ENCODE results near the gene TRIM23.
"Not testable (repeated sequence)": the region's sequence is repeated elsewhere in the genome, so short reads cannot be mapped to it uniquely, and the experiment has no call there.

The TRIM23 gene

DNA sequence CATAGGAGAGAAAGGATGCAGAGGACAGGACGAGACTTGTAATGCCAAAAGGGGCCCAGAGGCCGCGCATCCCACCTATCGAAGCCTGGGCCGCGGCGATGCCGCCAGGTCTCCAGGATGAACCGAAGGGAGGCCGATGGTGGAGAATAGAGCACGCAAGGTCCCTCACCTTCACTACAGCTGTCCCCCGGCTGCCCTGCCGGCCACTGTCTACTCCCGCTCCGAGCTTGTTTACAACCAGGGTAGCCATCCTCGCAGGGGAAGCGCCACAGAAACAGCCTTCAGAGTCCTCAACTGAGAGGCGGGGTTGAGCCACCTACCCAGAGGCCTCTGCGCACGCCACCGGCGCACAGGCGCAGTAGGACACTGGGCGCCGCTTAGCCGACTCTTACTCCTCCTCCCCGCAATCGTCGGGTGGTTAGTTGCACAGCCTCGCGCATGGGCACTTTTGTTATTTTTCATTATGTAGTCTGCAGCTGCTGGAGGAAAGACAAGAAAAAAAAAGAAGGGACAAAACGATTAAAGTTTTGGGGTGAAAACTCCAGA lies at the start of gene TRIM23:
Gene TRIM23, minus strand, starts transcription at position 309 of the 546 bp plus-strand sequence. Its CDS starts 59 bp downstream, at position 250.
- DNase-seq, result peak; percentile 94

DNA sequence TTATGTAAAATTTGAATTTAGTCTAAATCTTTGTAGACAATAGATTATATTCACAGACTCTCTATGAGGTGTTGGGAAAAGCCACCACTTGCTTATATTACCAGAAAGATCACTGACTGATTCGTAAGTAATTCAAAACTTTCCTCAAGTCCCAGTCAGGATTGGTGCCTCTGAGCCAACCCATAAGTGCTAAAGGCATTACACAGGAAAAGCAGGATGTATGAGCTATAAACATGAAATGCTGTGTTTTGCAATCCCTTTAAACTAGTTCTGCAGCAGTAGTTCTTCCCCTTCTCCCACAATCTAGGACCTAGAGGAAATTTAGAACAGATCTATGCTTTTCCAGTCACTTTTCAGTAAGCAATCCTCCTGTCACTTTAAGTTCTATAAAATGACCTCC lies 48.7 kb upstream of the TRIM23 start:
- no peak for DNase-seq

DNA sequence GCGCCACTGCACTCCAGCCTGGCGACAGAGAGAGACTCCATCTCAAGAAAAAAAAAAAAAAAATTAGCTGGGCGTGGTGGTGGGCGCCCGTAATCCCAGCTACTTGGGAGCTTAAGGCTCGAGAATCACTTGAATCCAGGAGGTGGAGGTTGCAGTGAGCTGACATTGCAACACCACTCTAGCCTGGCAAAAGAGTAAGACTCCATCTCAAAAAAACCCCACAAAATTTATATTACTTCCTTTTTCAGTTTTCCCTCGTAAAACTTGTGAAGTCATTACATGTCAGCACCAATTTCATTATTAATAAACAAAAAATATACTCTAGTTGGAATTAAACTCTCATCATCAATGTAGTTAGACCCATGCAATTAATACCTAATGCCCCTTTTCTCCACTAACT lies 44.6 kb upstream of the TRIM23 start:
- no peak for DNase-seq

DNA sequence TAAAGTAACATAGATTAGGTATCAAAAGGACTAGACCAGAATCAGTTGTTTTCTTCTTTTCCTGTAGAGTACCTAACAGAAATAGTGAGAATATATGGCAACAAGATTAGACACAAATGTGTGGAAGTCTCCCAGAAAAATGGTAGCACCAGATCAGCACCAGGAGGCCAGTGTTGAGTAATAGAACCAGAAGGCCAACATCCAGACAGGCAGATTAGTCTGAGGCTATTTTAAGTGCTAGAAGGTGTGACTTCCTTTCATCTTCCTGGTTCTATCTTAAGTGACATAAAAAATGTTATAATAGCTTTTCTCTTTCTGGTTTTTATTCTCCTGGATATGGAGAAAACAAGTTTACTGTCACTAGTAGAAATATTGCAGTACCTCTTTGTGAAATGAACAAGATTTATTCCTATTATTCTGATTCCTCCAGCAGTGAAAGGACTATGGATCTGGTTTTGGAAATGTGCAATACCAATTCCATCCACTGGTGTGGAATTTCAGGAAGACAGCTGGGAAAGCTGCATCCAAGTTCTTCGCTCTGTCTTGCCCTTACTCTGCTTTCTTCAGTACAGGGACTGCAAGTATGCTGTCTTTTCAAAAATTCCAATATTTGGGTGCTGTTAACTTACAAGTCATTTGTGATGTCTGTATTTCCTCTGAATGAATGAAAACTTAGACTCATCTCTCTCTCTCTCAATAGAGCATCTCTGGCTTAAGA lies 39.8 kb upstream of the TRIM23 start:
- no peak for DNase-seq

DNA sequence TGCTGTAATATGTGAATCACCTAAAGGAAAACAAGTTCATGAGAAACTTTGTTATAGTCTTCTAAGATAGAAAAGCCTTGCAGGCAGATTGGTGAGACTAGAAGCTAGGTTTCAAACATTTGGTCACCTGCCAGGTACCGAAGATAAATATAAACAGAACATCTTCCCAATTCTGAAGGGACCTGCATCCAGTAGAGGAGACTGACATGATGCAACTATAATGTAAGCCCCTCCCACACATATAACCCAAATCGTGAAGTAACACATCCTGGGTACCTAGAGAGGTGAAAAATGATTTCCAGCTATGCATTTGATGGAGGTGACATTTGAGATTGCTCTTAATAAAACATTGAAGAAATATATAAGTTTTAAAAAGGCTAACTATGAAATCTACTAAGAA lies 30.6 kb upstream of the TRIM23 start:
- no peak for DNase-seq

DNA sequence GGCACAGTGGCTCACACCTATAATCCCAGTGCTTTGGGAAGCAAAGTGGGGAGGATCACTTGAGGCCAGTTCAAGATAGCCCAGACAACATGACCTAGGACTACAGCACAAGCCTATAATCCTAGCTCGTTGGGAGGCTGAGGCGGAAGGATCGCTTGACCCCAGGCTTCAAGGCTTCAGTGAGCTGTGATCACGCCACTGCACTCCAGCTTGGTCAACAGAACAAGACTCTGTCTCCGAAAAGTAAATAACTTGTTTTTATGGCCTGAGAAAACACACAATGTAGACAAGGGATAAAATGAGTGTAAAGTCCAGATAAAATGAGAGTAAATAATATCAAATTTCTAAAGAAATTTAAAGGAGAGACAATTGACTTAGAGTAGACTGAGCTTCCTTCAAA lies 27.0 kb upstream of the TRIM23 start:
- DNase-seq, result no peak

DNA sequence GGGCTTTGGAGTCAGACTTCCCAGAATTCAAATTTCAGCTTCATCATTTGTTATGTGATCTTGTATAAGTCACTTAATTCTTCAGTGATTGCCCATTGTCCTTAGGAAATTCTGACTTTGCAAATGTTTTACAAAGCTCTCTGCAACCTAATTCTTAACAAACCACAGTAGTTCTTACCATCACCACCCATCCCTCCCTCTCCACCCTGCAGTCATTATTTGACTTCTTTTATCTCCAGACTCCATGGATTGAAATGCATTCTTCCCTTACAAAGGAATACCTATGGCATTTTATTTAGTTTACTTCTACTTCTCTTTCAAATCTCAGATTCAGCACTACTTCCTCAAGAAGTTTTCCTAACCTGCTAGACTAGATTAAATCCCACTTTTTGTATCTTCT lies 23.8 kb upstream of the TRIM23 start:
- no peak for DNase-seq

DNA sequence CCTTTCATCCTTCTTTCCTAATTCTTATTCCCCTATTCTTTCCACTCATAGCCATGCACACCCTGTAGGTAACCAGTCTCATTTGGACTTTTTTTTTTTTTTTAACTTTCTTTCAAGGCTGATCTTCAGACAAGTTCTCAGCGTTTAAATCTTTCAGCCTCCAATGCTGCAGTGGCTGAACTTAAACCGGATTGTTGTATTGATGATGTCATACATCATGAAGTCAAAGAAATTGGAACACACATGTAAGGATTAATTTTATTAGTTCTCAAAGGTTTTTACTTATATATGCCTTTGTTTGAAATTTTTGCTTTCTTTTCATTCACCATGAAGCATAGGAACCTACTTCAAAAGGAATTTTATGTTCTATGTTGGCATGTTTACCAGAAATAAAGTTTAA lies 22.8 kb upstream of the TRIM23 start:
- DNase-seq, result no peak

DNA sequence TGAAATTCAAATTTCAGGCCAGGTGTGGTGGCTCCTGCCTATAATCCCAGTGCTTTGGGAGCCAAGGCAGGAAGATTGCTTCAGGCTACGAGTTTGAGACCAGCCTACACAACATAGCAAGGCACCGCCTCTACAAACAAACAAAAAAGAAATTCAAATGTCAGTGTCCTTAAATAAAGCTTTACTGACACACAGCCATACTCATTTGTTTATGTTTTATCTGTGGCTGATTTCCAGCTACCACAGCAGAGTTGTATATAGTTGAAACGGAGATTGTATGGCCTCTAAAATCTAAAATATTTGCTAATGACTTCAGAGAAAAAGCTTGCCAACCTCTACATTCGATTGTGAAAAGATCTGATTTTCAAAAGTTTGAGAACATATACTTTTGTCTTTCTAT lies 16.1 kb upstream of the TRIM23 start:
- no peak for DNase-seq

DNA sequence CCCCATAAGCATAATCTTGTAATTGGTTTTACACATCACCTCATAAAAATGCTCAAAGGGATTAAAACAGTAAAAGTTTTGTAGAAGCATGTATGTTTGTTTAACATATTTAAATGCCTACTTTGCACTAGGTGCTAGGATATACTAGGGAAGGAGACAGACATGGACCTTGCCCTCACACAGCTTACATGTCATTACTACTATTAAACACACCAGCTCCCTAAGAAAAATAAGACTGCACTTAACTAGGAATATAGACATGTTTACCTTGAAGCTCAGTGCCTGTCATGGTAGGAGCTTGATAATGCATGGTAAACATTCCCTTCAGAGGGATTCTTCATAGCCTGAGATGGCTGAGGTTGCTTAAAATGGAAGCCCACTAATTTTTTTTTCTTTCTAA lies 6.8 kb upstream of the TRIM23 start:
- no peak for DNase-seq

DNA sequence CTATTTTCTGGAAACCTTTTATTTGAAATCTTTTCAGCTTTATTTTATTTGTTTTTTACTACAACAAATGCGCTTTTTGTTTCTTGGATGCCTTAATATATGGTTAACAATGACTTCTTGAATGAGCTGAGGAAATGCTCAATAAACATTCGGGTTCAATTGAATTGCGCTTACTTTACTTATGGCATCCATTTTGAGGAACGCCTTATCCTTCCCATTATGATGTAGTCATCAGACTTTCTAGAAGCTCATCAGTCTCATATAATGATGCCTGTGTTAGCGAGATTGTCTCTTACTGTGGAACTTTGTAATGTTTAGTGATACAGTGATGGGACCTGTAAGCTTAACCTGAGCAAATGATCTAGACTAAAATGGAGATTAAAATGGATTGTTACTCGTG lies 1.6 kb upstream of the TRIM23 start:
- DNase-seq, result no peak

DNA sequence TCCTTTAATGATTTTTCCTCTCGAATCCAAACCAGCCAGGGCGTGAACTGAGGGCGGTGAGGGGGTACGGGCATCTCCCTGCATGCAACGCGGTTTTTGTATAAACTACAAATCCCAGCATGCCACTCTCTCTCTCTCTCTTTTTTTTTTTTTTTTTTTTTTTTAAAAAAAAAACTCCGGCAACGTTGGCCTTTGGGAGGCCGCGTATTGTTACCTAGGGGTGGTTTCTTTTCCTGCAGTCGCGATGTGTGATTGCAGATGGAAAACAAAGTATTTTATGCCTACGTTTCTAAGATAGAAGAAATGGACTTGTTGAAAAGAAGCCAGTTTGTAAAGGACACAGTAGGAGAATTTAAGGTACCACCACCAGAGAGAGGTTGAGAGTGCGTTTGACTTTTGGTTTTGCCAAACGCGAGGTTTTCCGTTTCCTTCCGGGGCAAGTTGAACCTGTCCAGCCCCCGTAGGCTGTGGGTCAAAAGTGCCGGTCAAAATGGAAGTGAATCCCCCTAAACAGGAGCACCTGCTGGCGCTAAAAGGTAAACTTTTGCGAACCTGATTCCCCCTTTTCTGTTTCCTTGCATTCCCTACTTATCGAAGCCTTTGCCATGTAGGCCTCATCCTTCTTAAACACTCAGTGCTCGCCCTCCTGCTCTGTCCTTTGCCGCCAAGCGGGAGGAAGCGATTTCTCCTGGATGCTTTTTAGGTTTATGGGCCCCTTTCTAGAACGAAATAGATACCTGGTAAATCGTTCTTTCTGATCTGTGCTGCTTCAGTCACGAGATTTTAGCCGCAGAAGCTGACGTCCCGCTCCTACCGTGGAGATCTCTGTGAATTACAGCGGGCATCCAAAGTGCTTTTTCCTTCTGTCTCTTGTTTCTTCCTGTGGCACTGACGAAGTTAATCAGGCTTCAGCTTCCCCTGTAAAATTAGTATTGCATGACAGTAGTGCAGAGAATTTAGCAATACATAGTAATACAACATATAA lies 730 bp upstream of the TRIM23 start, which contains the start of the genes SHLD3 and TRAPPC13:
Gene SHLD3, plus strand, starts transcription at position 457 of the 985 bp plus-strand sequence. CDS start 4,561 bp downstream, outside the sequence.
Gene TRAPPC13, plus strand, starts transcription at position 457 of the 985 bp plus-strand sequence. Its CDS starts 34 bp downstream, at position 491.
- DNase-seq, result peak; percentile 94

DNA sequence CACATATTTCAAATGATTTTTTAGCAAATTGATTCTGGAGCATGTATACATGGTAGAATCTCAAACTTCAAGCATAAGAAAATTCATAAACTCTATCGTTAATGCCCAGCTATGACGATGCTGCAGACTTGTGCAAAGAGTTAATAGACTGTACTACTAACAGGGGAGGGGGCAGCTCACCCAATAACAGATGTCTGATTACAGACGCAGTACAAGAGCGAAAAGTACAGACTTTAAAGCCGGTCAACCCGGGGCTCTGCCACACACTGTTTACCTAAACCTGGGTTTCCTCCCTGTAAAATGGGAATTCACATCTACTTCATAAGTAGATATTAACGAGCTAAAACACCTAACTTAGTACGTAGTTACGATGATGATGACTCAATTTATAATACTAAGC lies 651 bp downstream of the TRIM23 start:
- no peak for DNase-seq

DNA sequence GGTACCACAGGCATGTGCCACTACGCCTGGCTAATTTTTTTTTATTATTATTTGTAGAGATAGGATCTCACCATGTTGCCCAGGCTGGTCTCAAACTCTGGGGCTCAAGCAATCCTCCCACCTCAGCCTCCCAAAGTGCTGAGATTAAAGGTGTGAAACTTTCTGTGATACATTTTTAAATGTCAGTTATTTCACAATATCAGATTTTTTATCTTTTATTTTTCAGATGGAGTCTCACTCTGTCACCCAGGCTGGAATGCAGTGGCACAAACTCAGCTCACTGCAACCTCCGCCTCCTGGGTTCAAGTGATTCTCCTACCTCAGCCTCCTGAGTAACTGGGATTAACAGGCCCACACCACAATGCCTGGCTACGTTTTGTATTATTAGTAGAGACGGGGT lies 2.2 kb downstream of the TRIM23 start:
- DNase-seq, result not testable (repeated sequence)

DNA sequence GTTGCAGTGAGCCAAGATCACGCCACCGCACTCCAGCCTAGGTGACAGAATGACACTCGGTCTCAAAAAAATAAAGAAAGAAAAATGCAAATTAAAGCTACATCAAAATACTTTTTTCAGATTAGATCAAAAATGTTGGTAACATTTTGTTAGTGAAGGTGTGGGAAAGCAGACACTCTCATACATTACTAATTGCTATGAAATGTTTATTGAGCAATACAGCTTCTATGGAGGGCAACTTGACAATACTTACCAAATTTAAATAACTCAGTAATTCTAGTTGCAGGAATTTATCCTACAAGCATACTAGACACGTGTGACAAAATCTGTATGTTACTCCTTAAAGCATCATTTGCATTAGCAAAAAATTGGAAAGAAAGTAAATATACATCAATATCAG lies 4.1 kb downstream of the TRIM23 start:
- DNase-seq, result no peak

DNA sequence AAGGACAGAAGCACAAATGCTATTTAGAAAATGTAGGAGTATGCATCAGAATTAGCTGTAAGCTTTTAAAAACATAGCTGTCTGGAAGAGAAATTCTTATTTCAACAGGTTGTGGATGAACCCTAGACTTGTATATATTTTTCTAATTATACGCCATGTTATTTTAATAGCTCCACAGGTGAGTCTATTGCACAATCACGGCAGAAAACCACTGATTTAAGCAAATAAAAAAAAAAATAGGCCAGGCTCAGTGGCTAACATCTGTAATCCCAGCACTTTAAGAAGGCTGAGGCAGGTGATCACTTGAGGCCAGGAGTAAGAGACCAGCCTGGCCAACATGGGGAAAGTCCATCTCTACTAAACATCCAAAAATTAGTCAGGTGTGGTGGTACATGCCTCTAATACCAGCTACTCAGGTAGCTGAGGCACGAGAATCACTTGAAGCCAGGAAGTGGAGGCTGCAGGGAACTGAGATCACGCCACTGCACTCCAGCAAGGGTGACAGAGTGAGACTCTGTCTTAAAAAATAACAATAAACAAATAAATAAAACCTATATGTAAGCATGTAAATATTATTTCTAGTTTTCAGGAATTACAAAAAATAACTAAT lies 11.7 kb downstream of the TRIM23 start:
- DNase-seq, result no peak

DNA sequence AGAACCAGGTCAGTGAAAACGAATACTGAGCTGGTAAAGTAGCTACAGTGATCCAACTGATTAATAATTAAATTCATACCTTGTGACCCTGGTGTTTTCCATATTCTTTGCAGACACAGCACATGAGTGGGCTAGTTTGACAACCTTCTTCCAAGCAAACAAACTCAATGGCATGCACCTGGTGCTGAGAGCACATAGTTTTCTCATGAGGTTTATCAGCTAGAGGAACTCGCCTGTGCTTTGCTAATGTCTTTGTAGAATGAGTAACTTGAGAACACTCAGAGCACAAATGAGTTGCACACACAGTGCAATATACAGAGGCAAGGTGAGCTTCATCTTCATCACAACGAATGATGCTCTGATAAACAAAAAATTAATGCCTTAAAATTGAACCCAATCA lies 12.6 kb downstream of the TRIM23 start:
- no peak for DNase-seq

DNA sequence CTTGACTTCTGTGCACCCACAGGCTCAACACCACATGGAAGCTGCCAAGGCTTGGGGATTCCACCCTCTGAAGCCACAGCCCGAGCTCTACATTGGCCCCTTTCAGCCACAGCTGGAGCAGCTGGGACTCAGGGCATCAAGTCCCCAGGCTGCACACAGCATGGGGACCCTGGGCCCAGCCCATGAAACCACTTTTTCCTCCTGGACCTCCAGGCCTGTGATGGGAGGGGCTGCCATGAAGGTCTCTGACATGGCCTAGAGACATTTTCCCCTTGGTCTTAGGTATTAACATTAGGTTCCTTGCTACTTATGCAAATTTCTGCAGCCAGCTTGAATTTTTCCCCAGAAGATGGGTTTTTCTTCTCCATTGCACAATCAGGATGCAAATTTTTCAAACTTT lies 22.4 kb downstream of the TRIM23 start:
- DNase-seq, result not testable (repeated sequence)

DNA sequence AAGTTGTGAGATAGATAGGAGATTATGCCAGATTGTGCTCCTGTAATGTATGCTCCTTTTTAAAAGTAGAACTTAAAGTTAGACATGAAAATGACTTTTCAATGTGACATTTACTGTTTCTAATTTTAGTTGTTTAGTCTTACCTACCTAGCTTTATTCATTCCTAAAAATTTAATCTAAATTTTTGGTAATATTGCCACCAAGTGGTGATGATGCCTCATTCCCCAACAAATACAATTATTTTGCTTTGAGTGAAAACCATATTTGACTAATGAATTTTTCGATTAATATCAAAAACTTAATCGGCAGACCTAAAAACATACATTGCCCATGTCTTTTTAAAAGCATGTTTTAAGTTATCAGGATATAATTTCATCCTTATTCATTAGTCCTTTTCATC lies 35.4 kb downstream of the TRIM23 start:
- DNase-seq, result no peak

DNA sequence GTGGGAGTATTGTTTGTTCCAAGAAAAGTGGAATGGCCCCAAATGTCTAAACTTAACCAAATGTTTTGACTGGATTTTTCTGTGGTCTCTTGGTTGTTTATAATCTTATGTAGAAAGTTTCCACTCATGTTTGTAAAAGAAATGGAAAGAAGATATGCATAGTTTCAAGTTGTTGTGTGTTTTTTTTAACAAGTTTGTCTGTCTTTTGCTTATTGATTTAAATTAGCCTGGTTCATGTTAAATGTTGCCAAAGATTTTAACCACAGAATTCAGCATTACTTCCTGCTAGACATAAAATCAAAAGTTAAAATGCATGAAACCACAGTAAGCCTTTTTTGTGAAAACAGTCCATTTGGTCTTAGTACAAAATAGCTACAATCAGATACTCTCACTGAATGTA lies 47.0 kb downstream of the TRIM23 start:
- DNase-seq, result no peak

DNA sequence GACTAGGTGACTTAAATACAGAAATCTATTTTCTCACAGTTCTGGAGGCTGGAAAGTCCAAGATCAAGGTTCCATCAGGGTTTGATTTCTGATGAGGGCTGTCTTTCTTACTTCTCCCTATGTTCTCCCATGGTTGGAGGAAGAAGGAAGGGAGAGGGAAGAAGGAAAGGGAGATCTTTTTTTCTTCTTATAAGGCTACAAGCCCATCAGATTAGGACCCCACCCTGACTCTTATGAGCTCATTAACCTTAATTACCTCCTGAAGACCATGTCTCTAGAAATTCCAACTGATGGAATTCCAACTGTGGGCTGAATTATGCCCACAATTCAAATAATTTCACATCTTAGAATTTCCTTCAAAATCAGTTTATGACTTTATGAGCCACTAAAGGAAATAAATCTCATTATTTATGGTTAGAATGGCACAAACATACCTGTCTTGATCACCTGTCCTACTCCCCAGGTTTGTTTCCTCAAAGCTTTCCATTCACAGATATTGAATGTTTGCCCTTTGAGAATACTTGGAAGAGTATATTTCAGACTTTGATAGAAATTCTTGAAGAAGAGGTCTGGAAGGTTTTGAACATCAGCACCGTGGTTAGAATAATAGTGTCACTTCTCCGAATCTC lies 53.4 kb downstream of the TRIM23 start:
- DNase-seq, result no peak

DNA sequence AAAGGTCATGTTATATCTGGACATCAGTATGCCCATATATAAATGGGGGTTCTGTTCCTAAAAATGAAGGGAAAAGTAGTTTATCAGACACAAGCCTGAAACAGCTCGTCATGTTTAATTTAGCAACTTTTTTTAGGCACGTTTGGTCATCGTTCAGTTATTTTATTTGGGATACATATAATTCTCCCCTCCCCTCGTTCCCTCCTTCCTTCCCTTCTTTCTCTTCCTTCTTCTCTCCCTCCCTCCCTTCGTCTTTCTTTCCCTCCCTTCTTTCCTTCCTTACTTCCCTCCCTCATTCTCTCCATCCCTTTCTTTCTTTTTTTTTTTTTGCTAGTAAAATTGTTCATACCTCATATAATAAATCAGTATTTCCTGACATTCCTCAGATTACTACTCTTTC lies 57.6 kb downstream of the TRIM23 start:
- DNase-seq, result no peak

DNA sequence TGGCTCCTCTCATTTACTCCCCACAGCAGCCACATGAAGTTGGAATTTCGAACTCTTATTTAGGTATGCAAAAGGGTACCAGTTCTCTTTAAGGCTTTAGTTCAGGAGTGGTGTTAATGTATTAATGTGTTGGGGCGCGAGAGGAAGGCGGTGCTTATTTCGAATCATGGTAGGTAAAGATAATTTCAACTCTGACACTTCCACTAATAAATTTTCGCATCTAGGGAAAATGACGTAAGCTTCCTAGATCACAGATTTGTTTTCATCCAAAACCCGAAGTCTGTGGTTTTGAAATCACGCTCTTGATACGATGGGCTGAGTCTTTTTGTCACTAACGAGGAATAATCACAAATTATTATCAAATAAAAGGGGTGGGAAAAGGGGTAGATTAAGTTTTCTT lies 60.4 kb downstream of the TRIM23 start:
- no peak for DNase-seq

All from NCI-H1694 treated with DMSO at 0.1 percent for 48 hours (cell line).